ENCODE results near the gene PEMT. TPM values are rescaled to one million over a fixed set of nuclear protein-coding genes. Genes with fewer than 3 reads are reported as not detected.

Gene PEMT
- total RNA-seq, 4 donors from 2014 or later: 17.7 to 24.8 (median 20.6) TPM

GRCh38 chr17:17556671-17557070, 34.8 kb downstream of the PEMT start:
- no peaks in the 10 kb centered on the region for H3K27me3 ChIP-seq
- H3K36me3 ChIP-seq: no peaks in the 10 kb centered on the region
- peaks cover 0 to 12% (median 0%) of the 10 kb centered on the region in 4 donors for H3K4me1 ChIP-seq
- intact Hi-C loops (cut with DNase I): no loop called here
- no peak overlapping the region for H3K4me3 ChIP-seq
- DNase-seq (ENCODE audit: extremely low spot score): no peak
- TF ChIP-seq EP300 (IDR thresholded peaks at IDR 0.05): no peak
- TF ChIP-seq POLR2AphosphoS5 (IDR thresholded peaks at IDR 0.05): no peak
- WGBS: 100% methylated on average over 3 of the region's 4 CpGs
- H3K27ac ChIP-seq (replicated peaks in 1 of 4): no peak overlapping the region
- no peaks in the 10 kb centered on the region for H3K9me3 ChIP-seq

- H3K27ac ChIP-seq (replicated peaks in 1 of 4): no peak overlapping the region
- no peaks in the 10 kb centered on the region for H3K27me3 ChIP-seq
- H3K4me1 ChIP-seq: peaks cover 0 to 17% (median 0%) of the 10 kb centered on the region in 4 donors
- H3K36me3 ChIP-seq: no peaks in the 10 kb centered on the region
- TF ChIP-seq, protein P1, sequence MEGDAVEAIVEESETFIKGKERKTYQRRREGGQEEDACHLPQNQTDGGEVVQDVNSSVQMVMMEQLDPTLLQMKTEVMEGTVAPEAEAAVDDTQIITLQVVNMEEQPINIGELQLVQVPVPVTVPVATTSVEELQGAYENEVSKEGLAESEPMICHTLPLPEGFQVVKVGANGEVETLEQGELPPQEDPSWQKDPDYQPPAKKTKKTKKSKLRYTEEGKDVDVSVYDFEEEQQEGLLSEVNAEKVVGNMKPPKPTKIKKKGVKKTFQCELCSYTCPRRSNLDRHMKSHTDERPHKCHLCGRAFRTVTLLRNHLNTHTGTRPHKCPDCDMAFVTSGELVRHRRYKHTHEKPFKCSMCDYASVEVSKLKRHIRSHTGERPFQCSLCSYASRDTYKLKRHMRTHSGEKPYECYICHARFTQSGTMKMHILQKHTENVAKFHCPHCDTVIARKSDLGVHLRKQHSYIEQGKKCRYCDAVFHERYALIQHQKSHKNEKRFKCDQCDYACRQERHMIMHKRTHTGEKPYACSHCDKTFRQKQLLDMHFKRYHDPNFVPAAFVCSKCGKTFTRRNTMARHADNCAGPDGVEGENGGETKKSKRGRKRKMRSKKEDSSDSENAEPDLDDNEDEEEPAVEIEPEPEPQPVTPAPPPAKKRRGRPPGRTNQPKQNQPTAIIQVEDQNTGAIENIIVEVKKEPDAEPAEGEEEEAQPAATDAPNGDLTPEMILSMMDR (IDR thresholded peaks at IDR 0.05): no peak
- TF ChIP-seq POLR2A (IDR thresholded peaks at IDR 0.05; ENCODE audit: low read depth) (no peak), EP300 (IDR thresholded peaks at IDR 0.05) (no peak), POLR2AphosphoS5 (IDR thresholded peaks at IDR 0.05) (no peak)
- H3K4me3 ChIP-seq: no peak overlapping the region
- no peak for DNase-seq (ENCODE audit: extremely low spot score)
- H3K9me3 ChIP-seq: no peaks in the 10 kb centered on the region
- intact Hi-C loops (cut with DNase I): no loop called here
- 93% methylated on average over 8 of the region's 8 CpGs for WGBS
These were observed 35.6 kb downstream of the PEMT start for GRCh38 chr17:17555906-17556305.

DNA sequence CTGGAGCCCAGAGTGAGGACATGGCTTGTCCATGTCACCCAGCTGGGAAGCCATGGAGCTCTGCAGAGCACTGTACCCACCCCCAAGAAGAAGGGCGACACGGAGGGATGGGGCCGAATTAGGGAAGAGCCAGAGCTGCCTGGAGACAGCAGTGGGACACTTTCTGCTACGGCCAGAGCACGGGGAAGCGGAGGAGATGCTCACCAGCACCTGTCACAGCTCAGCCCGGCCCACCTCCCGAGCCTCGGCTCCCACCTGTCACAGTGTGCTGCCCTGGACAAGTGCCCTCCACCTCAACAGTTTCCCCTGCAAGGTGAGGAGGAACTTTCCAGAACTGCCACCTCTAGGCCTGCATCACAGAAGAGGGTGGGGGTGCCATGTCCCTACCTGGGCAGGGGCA, 36.4 kb downstream of the PEMT start:
- Histone ChIP-seq H3K36me3 (no peaks in the 10 kb centered on the region), H3K27ac (replicated peaks in 1 of 4) (no peak overlapping the region), H3K27me3 (no peaks in the 10 kb centered on the region), H3K9me3 (no peaks in the 10 kb centered on the region), H3K4me1 (peaks cover 0 to 25% (median 0%) of the 10 kb centered on the region in 4 donors), H3K4me3 (no peak overlapping the region)
- no peak for DNase-seq (ENCODE audit: extremely low spot score)
- intact Hi-C loops (cut with DNase I): no loop called here
- TF ChIP-seq EP300 (IDR thresholded peaks at IDR 0.05) (no peak), POLR2A (IDR thresholded peaks at IDR 0.05; ENCODE audit: low read depth) (no peak), POLR2AphosphoS5 (IDR thresholded peaks at IDR 0.05) (no peak)
- TF ChIP-seq, protein P1 (IDR thresholded peaks at IDR 0.05): no peak
- WGBS: no CpG with 5 or more reads among the region's 9 CpGs

DNA sequence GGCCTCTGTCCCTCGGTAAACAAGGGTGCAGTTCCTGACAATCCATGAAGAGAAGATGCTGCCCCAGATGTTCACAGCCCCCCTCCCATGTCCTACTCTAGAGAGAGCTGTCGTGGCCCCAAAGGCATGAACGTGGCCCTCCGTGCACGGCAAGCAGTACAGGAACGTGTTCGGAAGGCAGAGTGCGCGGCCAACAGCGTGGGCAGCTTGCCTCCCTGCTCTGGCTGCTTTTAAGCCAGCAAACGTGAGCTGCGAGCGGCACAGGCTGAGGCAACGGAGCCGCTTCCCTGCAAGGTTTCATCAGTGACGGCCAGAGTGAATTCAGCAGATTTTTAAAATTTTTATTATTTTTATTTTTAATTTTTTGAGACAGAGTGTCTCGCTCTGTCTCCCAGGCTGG, 37.2 kb downstream of the PEMT start:
- WGBS: 90% methylated on average over 17 of the region's 17 CpGs
- no peaks in the 10 kb centered on the region for H3K9me3 ChIP-seq
- no peaks in the 10 kb centered on the region for H3K36me3 ChIP-seq
- no peak overlapping the region for H3K27ac ChIP-seq (replicated peaks in 1 of 4)
- DNase-seq (ENCODE audit: extremely low spot score): no peak
- no peak overlapping the region for H3K4me3 ChIP-seq
- H3K4me1 ChIP-seq: peaks cover 0 to 31% (median 0%) of the 10 kb centered on the region in 4 donors
- no peaks in the 10 kb centered on the region for H3K27me3 ChIP-seq
- TF ChIP-seq POLR2A (IDR thresholded peaks at IDR 0.05; ENCODE audit: low read depth) (no peak), EP300 (IDR thresholded peaks at IDR 0.05) (no peak), POLR2AphosphoS5 (IDR thresholded peaks at IDR 0.05) (no peak)
- TF ChIP-seq, protein P1 (IDR thresholded peaks at IDR 0.05): no peak
- intact Hi-C loops (cut with DNase I): no loop called here

DNA sequence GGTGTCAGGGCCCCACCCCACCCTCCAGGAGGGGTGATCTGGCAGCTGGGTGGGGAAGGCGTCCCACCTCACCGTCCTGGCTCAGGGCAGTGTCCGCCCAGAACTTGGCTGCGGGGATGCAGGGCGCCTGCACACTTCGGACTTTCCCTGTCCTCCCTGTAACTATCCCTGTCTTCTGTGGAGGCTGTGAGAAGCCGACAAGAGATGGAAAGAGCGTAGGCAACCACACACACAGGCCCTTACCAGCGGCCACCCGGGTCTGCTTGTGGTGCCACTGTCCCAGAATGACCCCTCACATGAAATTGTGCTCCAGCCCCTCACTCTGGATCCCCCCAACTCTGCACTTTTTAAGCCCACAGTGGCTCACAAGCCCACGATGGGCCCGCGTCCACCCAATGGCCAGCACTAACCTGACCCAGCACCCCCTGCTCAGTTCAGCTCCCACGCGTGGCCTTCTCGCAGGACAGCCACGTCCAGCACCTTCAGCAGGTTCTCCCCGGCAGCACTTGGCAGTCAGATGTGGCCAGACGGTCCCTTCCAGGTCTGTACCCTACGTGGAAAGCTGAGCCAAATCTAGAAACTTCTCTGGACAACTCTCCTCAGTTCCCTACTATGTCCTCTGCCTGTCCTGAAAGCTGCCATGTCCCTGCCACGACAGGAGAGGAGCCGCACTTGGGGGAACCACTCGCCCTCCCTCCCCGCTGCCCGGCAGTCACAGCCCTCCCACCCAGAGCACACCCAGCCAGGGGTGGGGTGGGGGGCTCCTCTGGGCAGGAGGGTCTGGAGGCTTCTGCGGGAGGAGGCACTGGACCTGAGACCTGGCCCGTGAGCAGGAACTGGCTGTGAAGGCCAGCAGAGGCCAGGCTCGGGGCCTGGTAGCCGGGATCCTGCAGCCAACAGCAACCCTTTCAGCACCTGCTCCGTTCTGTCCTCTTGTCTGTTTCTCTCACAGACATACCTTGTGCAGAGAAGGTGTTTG, 38.0 kb downstream of the PEMT start:
- WGBS: 95% methylated on average over 24 of the region's 30 CpGs
- no peaks in the 10 kb centered on the region for H3K36me3 ChIP-seq
- peaks cover 0 to 31% (median 0%) of the 10 kb centered on the region in 4 donors for H3K4me1 ChIP-seq
- no peak for DNase-seq (ENCODE audit: extremely low spot score)
- no peaks in the 10 kb centered on the region for H3K27me3 ChIP-seq
- no peaks in the 10 kb centered on the region for H3K9me3 ChIP-seq
- TF ChIP-seq EP300 (IDR thresholded peaks at IDR 0.05) (no peak), POLR2A (IDR thresholded peaks at IDR 0.05; ENCODE audit: low read depth) (no peak), POLR2AphosphoS5 (IDR thresholded peaks at IDR 0.05) (no peak)
- TF ChIP-seq, protein P1 (IDR thresholded peaks at IDR 0.05): no peak
- H3K4me3 ChIP-seq: no peak overlapping the region
- no peak overlapping the region for H3K27ac ChIP-seq (replicated peaks in 1 of 4)
- intact Hi-C loops (cut with DNase I): no loop called here

Measured in esophagus muscularis mucosa (tissue), 4 donors.